Spleen (tissue), 11 donors: ENCODE results near the gene CPE. TPM values are rescaled to one million over a fixed set of nuclear protein-coding genes. Genes with fewer than 3 reads are reported as not detected.

Source experiments
- DNase-seq: peaks from one replicate; pipeline ENCODE4 v3.0.0-alpha.2; 2020
- H3K27ac ChIP-seq, 8 donors: fragments of 200-600 bp; sonication (generic) in 7 of 8; 1 replicate in 4 of 8; 2 replicates in 4 of 8; pipeline versions ENCODE4 v1.5.0 to v1.8.0; 2016 to 2021; ENCODE audit warnings: inconsistent platforms in 4 of 8, mild to moderate bottlenecking in 4 of 8, moderate library complexity in 1 of 8
- H3K27me3 ChIP-seq, 7 donors: fragments of 200-600 bp; sonication (generic) in 6 of 7; replicated peaks in 1 of 7; 1 replicate in 4 of 7; 2 replicates in 3 of 7; pipeline versions ENCODE4 v1.5.0 to v1.8.0; 2016 to 2021; ENCODE audit warnings: inconsistent platforms in 3 of 7, mild to moderate bottlenecking in 1 of 7
- H3K36me3 ChIP-seq, 6 donors: fragments of 200-600 bp; sonication (generic) in 5 of 6; 1 replicate in 4 of 6; 2 replicates in 2 of 6; pipeline versions ENCODE4 v1.5.0 to v1.8.0; 2016 to 2021; ENCODE audit warnings: inconsistent platforms in 2 of 6
- H3K4me1 ChIP-seq, 6 donors: fragments of 200-600 bp; sonication (generic) in 5 of 6; 1 replicate in 3 of 6; 2 replicates in 3 of 6; pipeline versions ENCODE4 v1.5.0 to v1.8.0; 2016 to 2021; ENCODE audit warnings: inconsistent platforms in 3 of 6
- H3K4me3 ChIP-seq, 8 donors: fragments of 200-600 bp; sonication (generic) in 7 of 8; 1 replicate in 4 of 8; 2 replicates in 4 of 8; pipeline versions ENCODE4 v1.5.0 to v1.8.0; 2016 to 2021; ENCODE audit warnings: inconsistent platforms in 4 of 8, mild to moderate bottlenecking in 4 of 8, moderate library complexity in 2 of 8
- H3K9me3 ChIP-seq, 8 donors: fragments of 200-600 bp; sonication (generic) in 7 of 8; 1 replicate in 4 of 8; 2 replicates in 4 of 8; pipeline versions ENCODE4 v1.5.0 to v1.8.0; 2016 to 2021; ENCODE audit warnings: inconsistent platforms in 4 of 8
- CTCF ChIP-seq, 11 experiments: fragments of 200-600 bp in 7 of 11; fragments of 450-650 bp in 4 of 11; sonication (generic) in 4 of 11; IDR thresholded peaks in 8 of 11; conservative IDR thresholded peaks in 3 of 11; 1 replicate in 7 of 11; 2 replicates in 4 of 11; pipeline versions ENCODE4 v1.4.0 to v1.8.0; 2016 to 2021; ENCODE audit warnings: antibody characterized with exemption in 11 of 11, inconsistent platforms in 4 of 11, mild to moderate bottlenecking in 1 of 11
- POLR2A ChIP-seq, 3 donors: fragments of 450-650 bp; IDR thresholded peaks; one replicate each; pipeline ENCODE4 v1.5.1; 2017; ENCODE audit warnings: antibody characterized with exemption in 3 of 3, mild to moderate bottlenecking in 1 of 3
- POLR2AphosphoS5 ChIP-seq, 3 donors: sonication (generic); formaldehyde crosslinking; IDR thresholded peaks; one replicate each; pipeline ENCODE4 v1.5.1; 2017; ENCODE audit warnings: antibody characterized with exemption in 3 of 3
- WGBS, 5 donors: extraction: QIAGEN DNeasy Blood & Tissue Kit in 3 of 5; methylation state at CpG; one replicate each; pipeline versions ENCODE4 v1.1.5 to v1.1.7; 2013 to 2018; 5-methylcytosine and 5-hydroxymethylcytosine counted together
- intact Hi-C: fragments of 100-400 bp; cut with DNase I; formaldehyde crosslinking; loops from one replicate; pipeline ENCODE4 v1.15.0; 2023; ENCODE audit warnings: low total_unique reads
- polyA plus RNA-seq, 3 donors: library from polyadenylated mRNA; stranded (reverse); fragments of 200-250 nt; gene quantifications; one replicate each; pipeline ENCODE4 v1.2.1, GENCODE V29; 2013
- total RNA-seq, 7 donors: library from RNA; depleted of rRNA in 3 of 7; stranded (reverse); fragments of >200 nt in 3 of 7; fragmentation: NEBNext Ultra II Directional in 4 of 7; extraction: Animal tissue kit (Norgen Biotek cat#: 25700) in 4 of 7; gene quantifications; one replicate each; pipeline versions ENCODE4 v1.1.0 to v1.2.1, GENCODE V29; 2016 to 2021
- donor health status: healthy with polysubstance abuse.
- donor health status: DM: no; HTN: no; CAD: no; lungs with moderate emphysema.
- donor health status: DM: no; HTN: no; CAD: no.
- donor health status: Bipolar disorder and iron deficiency.
- donor health status: healthy.
- donor health status: DM: no; HTN: no; CAD: no.
- donor health status: DM: yes; HTN: yes; CAD: no.

The CPE gene
- total and polyA plus RNA-seq, 10 donors = 1.5 to 9.8 (median 6.2) TPM

GRCh38 chr4:165476214-165477098 lies 97.6 kb downstream of the CPE start:
- H3K4me3 ChIP-seq = no peak overlapping the region
- no peaks in the 10 kb centered on the region for H3K36me3 ChIP-seq
- H3K27me3 ChIP-seq = no peaks in the 10 kb centered on the region
- H3K4me1 ChIP-seq = no peaks in the 10 kb centered on the region
- no peak overlapping the region for H3K27ac ChIP-seq
- 84 to 92% (median 89%) methylated on average over 14 of the region's 14 CpGs for WGBS, 5 donors
- TF ChIP-seq POLR2AphosphoS5 (IDR thresholded peaks at IDR 0.05) (no peak), POLR2A (IDR thresholded peaks at IDR 0.05) (no peak), CTCF (IDR thresholded peaks at IDR 0.05 in 8 of 11, conservative IDR thresholded peaks at IDR 0.05 in 3 of 11) (no peak)
- intact Hi-C loops = no loop called here
- H3K9me3 ChIP-seq = peaks cover 0 to 34% (median 27%) of the 10 kb centered on the region in 8 donors
- no peak for DNase-seq

- H3K36me3 ChIP-seq = no peaks in the 10 kb centered on the region
- H3K9me3 ChIP-seq = peaks cover 0 to 20% (median 14%) of the 10 kb centered on the region in 8 donors
- 59 to 79% (median 77%) methylated on average over 4 of the region's 4 CpGs for WGBS, 5 donors
- H3K27ac ChIP-seq = no peak overlapping the region
- intact Hi-C loops = no loop called here
- TF ChIP-seq POLR2A (IDR thresholded peaks at IDR 0.05) (no peak), POLR2AphosphoS5 (IDR thresholded peaks at IDR 0.05) (no peak), CTCF (IDR thresholded peaks at IDR 0.05 in 8 of 11, conservative IDR thresholded peaks at IDR 0.05 in 3 of 11) (no peak)
- H3K4me1 ChIP-seq = no peaks in the 10 kb centered on the region
- no peaks in the 10 kb centered on the region for H3K27me3 ChIP-seq
- no peak for DNase-seq
- no peak overlapping the region for H3K4me3 ChIP-seq
These were observed 99.0 kb downstream of the CPE start for GRCh38 chr4:165477799-165478198.

GRCh38 chr4:165478260-165478659 lies 99.5 kb downstream of the CPE start:
- Histone ChIP-seq H3K9me3 (peaks cover 0 to 16% (median 9%) of the 10 kb centered on the region in 8 donors), H3K36me3 (no peaks in the 10 kb centered on the region), H3K27me3 (no peaks in the 10 kb centered on the region), H3K4me1 (no peaks in the 10 kb centered on the region), H3K4me3 (no peak overlapping the region), H3K27ac (no peak overlapping the region)
- WGBS, 5 donors = 91 to 100% (median 94%) methylated on average over 1 of the region's 1 CpG
- TF ChIP-seq POLR2AphosphoS5 (IDR thresholded peaks at IDR 0.05) = no peak
- TF ChIP-seq POLR2A (IDR thresholded peaks at IDR 0.05) = no peak
- TF ChIP-seq CTCF (IDR thresholded peaks at IDR 0.05 in 8 of 11, conservative IDR thresholded peaks at IDR 0.05 in 3 of 11) = no peak
- no peak for DNase-seq
- intact Hi-C loops = no loop called here

- H3K27me3 ChIP-seq = peaks cover 0 to 7% (median 0%) of the 10 kb centered on the region in 7 donors
- WGBS, 5 donors = 78 to 85% (median 82%) methylated on average over 3 of the region's 3 CpGs
- no peak for DNase-seq
These were observed 102.4 kb downstream of the CPE start for GRCh38 chr4:165481053-165481835.

More at GRCh38 chr4:165481053-165481835, 102.4 kb downstream of the CPE start:
- Histone ChIP-seq H3K36me3 (no peaks in the 10 kb centered on the region), H3K4me1 (no peaks in the 10 kb centered on the region), H3K27ac (no peak overlapping the region), H3K9me3 (no peaks in the 10 kb centered on the region), H3K4me3 (no peak overlapping the region)
- TF ChIP-seq POLR2A (IDR thresholded peaks at IDR 0.05) = no peak
- TF ChIP-seq CTCF (IDR thresholded peaks at IDR 0.05 in 8 of 11, conservative IDR thresholded peaks at IDR 0.05 in 3 of 11) = no peak
- TF ChIP-seq POLR2AphosphoS5 (IDR thresholded peaks at IDR 0.05) = no peak
- intact Hi-C loops = no loop called here
